Osteoblast (primary cell): ENCODE measurements around the gene ARHGEF7. TPM values are rescaled to one million over a fixed set of nuclear protein-coding genes. Genes with fewer than 3 reads are reported as not detected.
"Not testable (repeated sequence)": the region's sequence is repeated elsewhere in the genome, so short reads cannot be mapped to it uniquely, and the experiment has no call there.

Experiments used
- DNase-seq: peaks from one replicate; pipeline ENCODE4 v3.0.0; 2011; ENCODE audit warnings: low spot score, mixed read lengths; ENCODE audit not compliant: insufficient read length; ENCODE audit errors: missing footprints
- H2AFZ ChIP-seq: 2 replicates; pipeline ENCODE4 v1.6.0; 2011; ENCODE audit warnings: mild to moderate bottlenecking, low read length
- H3K27ac ChIP-seq: 2 replicates; pipeline ENCODE4 v1.5.1; 2011; ENCODE audit warnings: mild to moderate bottlenecking, low read depth, low read length, moderate library complexity
- H3K27me3 ChIP-seq: 2 replicates; pipeline ENCODE4 v1.6.0; 2012; ENCODE audit warnings: mild to moderate bottlenecking, control low read depth, inconsistent platforms, low read length, moderate library complexity; ENCODE audit not compliant: insufficient read depth
- H3K36me3 ChIP-seq: 2 replicates; pipeline ENCODE4 v1.5.1; 2011; ENCODE audit warnings: mild to moderate bottlenecking, low read length, control low read depth, moderate library complexity; ENCODE audit not compliant: insufficient read depth
- H3K4me1 ChIP-seq: 2 replicates; pipeline ENCODE4 v1.5.1; 2011; ENCODE audit warnings: mild to moderate bottlenecking, low read length, control low read depth, moderate library complexity; ENCODE audit not compliant: insufficient read depth
- H3K4me2 ChIP-seq: 2 replicates; pipeline ENCODE4 v1.6.0; 2011; ENCODE audit warnings: mild to moderate bottlenecking, low read length; ENCODE audit not compliant: insufficient read depth
- H3K4me3 ChIP-seq: fragments of 200-600 bp; sonication (generic); 3 replicates; pipeline ENCODE4 v1.5.1; 2012; ENCODE audit warnings: mild to moderate bottlenecking, low read length, inconsistent platforms; ENCODE audit not compliant: insufficient read depth
- H3K79me2 ChIP-seq: 2 replicates; pipeline ENCODE4 v1.6.0; 2012; ENCODE audit warnings: mild to moderate bottlenecking, low read length, control low read depth, inconsistent platforms; ENCODE audit not compliant: insufficient read depth
- H3K9me3 ChIP-seq: 2 replicates; pipeline ENCODE4 v1.5.1; 2011; ENCODE audit warnings: low read depth, low read length, control low read depth
- H4K20me1 ChIP-seq: 2 replicates; pipeline ENCODE4 v1.6.0; 2012; ENCODE audit warnings: mild to moderate bottlenecking, low read length, control low read depth; ENCODE audit not compliant: insufficient read depth
- total RNA-seq: library from RNA; depleted of rRNA; stranded (reverse); fragments of >200 nt; gene quantifications from 2 replicates; pipeline ENCODE4 v1.2.3, GENCODE V29; 2012
- TF ChIP-seq, protein P1 (sequence below): IDR thresholded peaks from 2 replicates; pipeline ENCODE4 v1.5.1; 2011; ENCODE audit warnings: mild to moderate bottlenecking, low read depth, low read length, moderate library complexity; ENCODE audit errors: extremely low read depth

Gene ARHGEF7
- total RNA-seq, 1 donor, result 27.5 TPM

DNA sequence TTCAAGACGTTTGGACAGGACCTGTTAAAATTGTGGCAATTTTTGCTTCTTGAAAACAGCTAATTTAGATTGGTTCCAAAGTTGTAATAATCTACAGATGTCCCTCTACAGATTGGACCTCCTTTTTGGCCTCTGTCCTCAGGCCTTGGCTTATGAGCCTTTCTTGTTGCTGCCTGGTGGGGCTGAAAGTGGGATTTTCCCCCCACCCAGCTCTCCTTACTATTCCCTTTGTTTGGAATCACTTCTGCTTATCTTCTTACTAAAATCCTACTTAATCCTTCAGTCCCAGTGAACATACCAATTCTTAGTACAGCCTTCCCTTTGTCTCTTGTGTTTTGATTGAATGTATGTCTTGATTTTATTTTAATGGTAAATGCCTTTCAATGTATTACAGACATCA is 141.8 kb downstream of the ARHGEF7 start:
- no peaks in the 10 kb centered on the region for H3K9me3 ChIP-seq
- peaks cover 11% of the 10 kb centered on the region for H3K36me3 ChIP-seq
- peaks cover 11% of the 10 kb centered on the region for H3K79me2 ChIP-seq
- H3K27me3 ChIP-seq, result no peaks in the 10 kb centered on the region
- DNase-seq, result no peak
- no peak overlapping the region for H3K4me2 ChIP-seq
- H3K27ac ChIP-seq, result no peak overlapping the region
- TF ChIP-seq, protein P1, sequence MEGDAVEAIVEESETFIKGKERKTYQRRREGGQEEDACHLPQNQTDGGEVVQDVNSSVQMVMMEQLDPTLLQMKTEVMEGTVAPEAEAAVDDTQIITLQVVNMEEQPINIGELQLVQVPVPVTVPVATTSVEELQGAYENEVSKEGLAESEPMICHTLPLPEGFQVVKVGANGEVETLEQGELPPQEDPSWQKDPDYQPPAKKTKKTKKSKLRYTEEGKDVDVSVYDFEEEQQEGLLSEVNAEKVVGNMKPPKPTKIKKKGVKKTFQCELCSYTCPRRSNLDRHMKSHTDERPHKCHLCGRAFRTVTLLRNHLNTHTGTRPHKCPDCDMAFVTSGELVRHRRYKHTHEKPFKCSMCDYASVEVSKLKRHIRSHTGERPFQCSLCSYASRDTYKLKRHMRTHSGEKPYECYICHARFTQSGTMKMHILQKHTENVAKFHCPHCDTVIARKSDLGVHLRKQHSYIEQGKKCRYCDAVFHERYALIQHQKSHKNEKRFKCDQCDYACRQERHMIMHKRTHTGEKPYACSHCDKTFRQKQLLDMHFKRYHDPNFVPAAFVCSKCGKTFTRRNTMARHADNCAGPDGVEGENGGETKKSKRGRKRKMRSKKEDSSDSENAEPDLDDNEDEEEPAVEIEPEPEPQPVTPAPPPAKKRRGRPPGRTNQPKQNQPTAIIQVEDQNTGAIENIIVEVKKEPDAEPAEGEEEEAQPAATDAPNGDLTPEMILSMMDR, result no peak
- H4K20me1 ChIP-seq, result peaks cover 5% of the 10 kb centered on the region
- peaks cover 16% of the 10 kb centered on the region for H3K4me1 ChIP-seq
- no peak overlapping the region for H3K4me3 ChIP-seq
- no peak overlapping the region for H2AFZ ChIP-seq

DNA sequence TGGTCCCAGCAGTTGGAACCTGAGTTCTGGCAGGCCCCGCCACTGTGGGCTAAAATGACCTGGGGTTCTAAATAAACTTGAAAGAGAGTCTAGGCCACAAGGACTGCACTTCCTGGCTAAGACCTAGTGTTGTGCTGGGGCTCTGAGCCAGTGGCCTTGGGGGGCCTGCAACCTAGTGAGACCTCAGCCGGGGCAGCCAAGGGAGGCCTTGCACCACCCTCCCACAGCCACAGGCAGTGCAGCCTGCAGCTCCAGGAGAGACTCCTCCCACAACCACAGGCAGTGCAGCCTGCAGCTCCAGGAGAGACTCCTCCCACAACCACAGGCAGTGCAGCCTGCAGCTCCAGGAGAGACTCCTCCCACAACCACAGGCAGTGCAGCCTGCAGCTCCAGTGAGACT is 142.8 kb downstream of the ARHGEF7 start:
- H3K9me3 ChIP-seq, H3K4me2 ChIP-seq, H3K4me3 ChIP-seq, H2AFZ ChIP-seq, H3K4me1 ChIP-seq, DNase-seq, H3K27me3 ChIP-seq, H3K27ac ChIP-seq: not testable (repeated sequence)
- peaks cover 11% of the 10 kb centered on the region for H4K20me1 ChIP-seq
- H3K36me3 ChIP-seq, result peaks cover 11% of the 10 kb centered on the region
- H3K79me2 ChIP-seq, result peaks cover 11% of the 10 kb centered on the region

DNA sequence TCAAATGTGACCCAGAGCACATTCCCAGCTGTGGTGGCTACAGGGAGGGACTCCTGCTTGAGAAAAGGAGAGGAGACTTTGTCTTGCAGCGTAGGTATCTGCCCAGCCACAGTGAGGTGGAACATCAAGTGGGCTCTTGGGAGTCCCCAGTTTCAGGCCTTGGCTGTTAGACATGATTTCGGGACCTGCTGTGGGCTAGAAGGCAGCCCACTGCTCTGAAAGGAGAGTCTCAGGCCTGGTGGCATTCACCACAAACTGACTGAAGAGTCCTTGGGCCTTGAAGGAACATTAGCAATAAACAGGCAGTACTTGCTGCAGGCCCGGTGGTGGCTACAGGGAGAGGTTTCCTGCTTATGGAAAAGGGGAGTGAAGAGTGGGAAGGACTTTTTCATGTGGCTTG is 143.5 kb downstream of the ARHGEF7 start:
- no peak overlapping the region for H3K4me2 ChIP-seq
- H2AFZ ChIP-seq, result no peak overlapping the region
- H3K4me1 ChIP-seq, result no peaks in the 10 kb centered on the region
- no peak overlapping the region for H3K27ac ChIP-seq
- no peak overlapping the region for H3K4me3 ChIP-seq
- H3K36me3 ChIP-seq, result peaks cover 11% of the 10 kb centered on the region
- peaks cover 10% of the 10 kb centered on the region for H3K79me2 ChIP-seq
- H4K20me1 ChIP-seq, result peaks cover 12% of the 10 kb centered on the region
- H3K27me3 ChIP-seq, result no peaks in the 10 kb centered on the region
- no peaks in the 10 kb centered on the region for H3K9me3 ChIP-seq
- TF ChIP-seq, protein P1, result no peak
- no peak for DNase-seq

DNA sequence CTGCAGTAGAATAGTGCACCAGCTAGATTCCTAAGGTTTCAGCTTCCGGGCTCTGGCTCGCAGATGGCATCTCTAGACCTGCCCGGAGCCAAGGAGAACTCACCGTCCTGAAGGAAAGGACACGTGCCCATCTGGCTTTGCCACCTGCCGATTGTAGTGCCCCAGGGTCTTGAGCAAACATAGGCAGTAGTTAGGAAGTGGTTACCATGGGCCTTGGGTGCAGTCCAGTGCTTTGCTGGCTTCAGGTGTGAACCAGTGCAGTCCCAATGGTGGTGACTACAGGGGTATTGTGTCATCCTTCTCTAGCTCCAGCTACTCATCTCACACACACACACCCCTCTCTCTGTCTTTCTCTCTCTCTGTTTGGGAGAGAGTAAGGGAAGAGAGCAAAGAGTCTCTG is 143.9 kb downstream of the ARHGEF7 start:
- Histone ChIP-seq H3K4me2 (no peak overlapping the region), H3K27me3 (no peaks in the 10 kb centered on the region), H3K36me3 (peaks cover 11% of the 10 kb centered on the region), H2AFZ (no peak overlapping the region), H3K79me2 (peaks cover 8% of the 10 kb centered on the region), H3K9me3 (no peaks in the 10 kb centered on the region), H4K20me1 (peaks cover 13% of the 10 kb centered on the region), H3K4me3 (no peak overlapping the region), H3K4me1 (no peaks in the 10 kb centered on the region), H3K27ac (no peak overlapping the region)
- no peak for DNase-seq
- TF ChIP-seq, protein P1, result no peak

DNA sequence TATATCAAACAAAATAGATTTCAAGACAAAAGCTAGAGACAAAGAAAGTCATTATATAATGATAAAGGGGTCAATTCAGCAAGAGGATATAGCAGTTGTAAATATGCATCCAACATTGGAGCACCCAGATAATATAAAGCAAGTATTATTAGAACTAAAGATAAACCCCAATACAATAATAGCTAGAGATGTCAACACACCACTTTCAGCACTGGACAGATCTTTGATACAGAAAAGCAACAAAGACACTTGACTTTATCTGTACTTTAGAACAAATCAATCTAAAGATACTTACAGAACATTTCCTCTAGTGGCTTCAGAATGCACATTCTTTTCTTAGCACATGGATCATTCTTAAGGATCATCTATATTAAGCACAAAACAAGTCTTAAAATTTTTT is 146.2 kb downstream of the ARHGEF7 start:
- H3K4me3 ChIP-seq, result no peak overlapping the region
- H2AFZ ChIP-seq, result no peak overlapping the region
- H3K4me2 ChIP-seq, result no peak overlapping the region
- peaks cover 8% of the 10 kb centered on the region for H3K79me2 ChIP-seq
- no peaks in the 10 kb centered on the region for H3K27me3 ChIP-seq
- no peak overlapping the region for H3K27ac ChIP-seq
- no peak for DNase-seq
- peaks cover 15% of the 10 kb centered on the region for H3K36me3 ChIP-seq
- TF ChIP-seq, protein P1, result no peak
- no peaks in the 10 kb centered on the region for H3K4me1 ChIP-seq
- H3K9me3 ChIP-seq, result no peaks in the 10 kb centered on the region
- peaks cover 12% of the 10 kb centered on the region for H4K20me1 ChIP-seq
